ENCODE measurements around the gene SLC44A3. TPM values are rescaled to one million over a fixed set of nuclear protein-coding genes. Genes with fewer than 3 reads are reported as not detected.

Gene SLC44A3
- total RNA-seq, 1 donor from 2014 or later, result 129 TPM

GRCh38 chr1:94819238-94819944 is 766 bp upstream of the SLC44A3 start:
- Mint-ChIP-seq H3K4me1 (ENCODE audit: low read depth, unreplicated experiment) (peaks cover 25% of the 10 kb centered on the region), H3K27me3 (ENCODE audit: unreplicated experiment) (peaks cover 23% of the 10 kb centered on the region), H3K36me3 (ENCODE audit: unreplicated experiment) (peaks cover 14% of the 10 kb centered on the region), H3K27ac (ENCODE audit: unreplicated experiment) (peak overlapping the region; percentile 98), H3K9me3 (ENCODE audit: unreplicated experiment) (peaks cover 27% of the 10 kb centered on the region), H3K4me3 (ENCODE audit: unreplicated experiment) (peak overlapping the region; percentile 95)
- peak; percentile 40 for DNase-seq
- TF ChIP-seq CTCF (IDR thresholded peaks at IDR 0.05; ENCODE audit: partially characterized antibody, unreplicated experiment), result no peak

- Mint-ChIP-seq H3K9me3 (ENCODE audit: unreplicated experiment) (peaks cover 28% of the 10 kb centered on the region), H3K4me3 (ENCODE audit: unreplicated experiment) (peak overlapping the region; percentile 95), H3K27ac (ENCODE audit: unreplicated experiment) (peak overlapping the region; percentile 97), H3K36me3 (ENCODE audit: unreplicated experiment) (peaks cover 2% of the 10 kb centered on the region), H3K27me3 (ENCODE audit: unreplicated experiment) (peaks cover 21% of the 10 kb centered on the region), H3K4me1 (ENCODE audit: low read depth, unreplicated experiment) (peaks cover 35% of the 10 kb centered on the region)
- no peak for TF ChIP-seq CTCF (IDR thresholded peaks at IDR 0.05; ENCODE audit: partially characterized antibody, unreplicated experiment)
- DNase-seq, result no peak
Measured at GRCh38 chr1:94820936-94821335, 779 bp downstream of the SLC44A3 start.

GRCh38 chr1:94821636-94822305 is 1.6 kb downstream of the SLC44A3 start:
- H3K27ac Mint-ChIP-seq (ENCODE audit: unreplicated experiment), result peak overlapping the region; percentile 97
- peaks cover 23% of the 10 kb centered on the region for H3K27me3 Mint-ChIP-seq (ENCODE audit: unreplicated experiment)
- H3K4me1 Mint-ChIP-seq (ENCODE audit: low read depth, unreplicated experiment), result peaks cover 37% of the 10 kb centered on the region
- no peaks in the 10 kb centered on the region for H3K36me3 Mint-ChIP-seq (ENCODE audit: unreplicated experiment)
- H3K4me3 Mint-ChIP-seq (ENCODE audit: unreplicated experiment), result peak overlapping the region; percentile 95
- TF ChIP-seq CTCF (IDR thresholded peaks at IDR 0.05; ENCODE audit: partially characterized antibody, unreplicated experiment), result no peak
- H3K9me3 Mint-ChIP-seq (ENCODE audit: unreplicated experiment), result peaks cover 28% of the 10 kb centered on the region
- DNase-seq, result peak; percentile 43

GRCh38 chr1:94823116-94823515 is 3.0 kb downstream of the SLC44A3 start:
- DNase-seq, result no peak
- Mint-ChIP-seq H3K27ac (ENCODE audit: unreplicated experiment) (peak overlapping the region; percentile 97), H3K27me3 (ENCODE audit: unreplicated experiment) (peaks cover 23% of the 10 kb centered on the region), H3K9me3 (ENCODE audit: unreplicated experiment) (peaks cover 28% of the 10 kb centered on the region), H3K36me3 (ENCODE audit: unreplicated experiment) (no peaks in the 10 kb centered on the region), H3K4me3 (ENCODE audit: unreplicated experiment) (peak overlapping the region; percentile 95), H3K4me1 (ENCODE audit: low read depth, unreplicated experiment) (peaks cover 35% of the 10 kb centered on the region)
- no peak for TF ChIP-seq CTCF (IDR thresholded peaks at IDR 0.05; ENCODE audit: partially characterized antibody, unreplicated experiment)

- no peak overlapping the region for H3K4me3 Mint-ChIP-seq (ENCODE audit: unreplicated experiment)
- H3K27ac Mint-ChIP-seq (ENCODE audit: unreplicated experiment), result peak overlapping the region; percentile 6
- peaks cover 19% of the 10 kb centered on the region for H3K9me3 Mint-ChIP-seq (ENCODE audit: unreplicated experiment)
- peaks cover 34% of the 10 kb centered on the region for H3K4me1 Mint-ChIP-seq (ENCODE audit: low read depth, unreplicated experiment)
- H3K36me3 Mint-ChIP-seq (ENCODE audit: unreplicated experiment), result peaks cover 3% of the 10 kb centered on the region
- no peak for TF ChIP-seq CTCF (IDR thresholded peaks at IDR 0.05; ENCODE audit: partially characterized antibody, unreplicated experiment)
- H3K27me3 Mint-ChIP-seq (ENCODE audit: unreplicated experiment), result peaks cover 14% of the 10 kb centered on the region
- no peak for DNase-seq
Measured at GRCh38 chr1:94825936-94826335, 5.8 kb downstream of the SLC44A3 start.
